Naive thymus-derived CD4-positive, alpha-beta T cell (primary cell): ENCODE results near the gene SCAF1. TPM values are rescaled to one million over a fixed set of nuclear protein-coding genes. Genes with fewer than 3 reads are reported as not detected.
"Not testable (repeated sequence)": the region's sequence is repeated elsewhere in the genome, so short reads cannot be mapped to it uniquely, and the experiment has no call there.

ENCODE experiments used
- ATAC-seq: fragments of 150-1000 bp; cut with Tn5 transposase; 2 replicates; pipeline ENCODE4 v1.10.0; 2021; ENCODE audit warnings: mild to moderate bottlenecking, moderate library complexity
- CTCF ChIA-PET: fragments of 350-600 bp; sonication (Branson Sonifier 250); formaldehyde crosslinking; loops from one replicate; lab custom pipeline; 2021; ENCODE audit warnings: antibody characterized with exemption; lab: Charles Lee
- POLR2A ChIA-PET: fragments of 350-600 bp; sonication (Branson Sonifier 250); formaldehyde crosslinking; loops from one replicate; lab custom pipeline; 2021; ENCODE audit warnings: antibody characterized with exemption, inconsistent platforms; lab: Charles Lee
- DNase-seq, 9 donors: peaks; one replicate each; pipeline versions ENCODE4 v3.0.0 to v3.0.0-alpha.2; 2020 to 2022; ENCODE audit warnings: mixed read lengths in 1 of 9
- H3K27ac ChIP-seq: one replicate; pipeline ENCODE4 v1.7.0; 2013; ENCODE audit warnings: mild to moderate bottlenecking, low read depth, low read length, moderate library complexity
- H3K27me3 ChIP-seq, 2 donors: one replicate each; pipeline ENCODE4 v1.7.0; 2013; ENCODE audit warnings: low read length in 2 of 2, mild to moderate bottlenecking in 2 of 2, moderate library complexity in 2 of 2; ENCODE audit not compliant: control insufficient read depth in 2 of 2, insufficient read depth in 2 of 2
- H3K36me3 ChIP-seq, 3 experiments: 1 replicate in 2 of 3; 2 replicates in 1 of 3; pipeline ENCODE4 v1.7.0; 2013; ENCODE audit warnings: low read length in 3 of 3, mild to moderate bottlenecking in 3 of 3, moderate library complexity in 1 of 3; ENCODE audit not compliant: insufficient read depth in 3 of 3, control insufficient read depth in 2 of 3
- H3K4me1 ChIP-seq, 2 donors: one replicate each; pipeline ENCODE4 v1.7.0; 2013; ENCODE audit warnings: low read length in 2 of 2, mild to moderate bottlenecking in 2 of 2, moderate library complexity in 1 of 2; ENCODE audit not compliant: control insufficient read depth in 2 of 2, insufficient read depth in 2 of 2
- H3K4me3 ChIP-seq: 2 replicates; pipeline ENCODE4 v1.7.0; 2013; ENCODE audit warnings: mild to moderate bottlenecking, low read length
- H3K9me3 ChIP-seq, 3 experiments: 1 replicate in 2 of 3; 2 replicates in 1 of 3; pipeline ENCODE4 v1.7.0; 2013; ENCODE audit warnings: low read length in 3 of 3; ENCODE audit not compliant: control insufficient read depth in 2 of 3
- H3K27ac Mint-ChIP-seq, 9 donors: one replicate each; pipeline ENCODE4 v1.8.0; 2020 to 2022; ENCODE audit warnings: mixed read lengths in 9 of 9, mild to moderate bottlenecking in 8 of 9, moderate library complexity in 5 of 9, inconsistent platforms in 2 of 9
- H3K27me3 Mint-ChIP-seq, 5 donors: one replicate each; pipeline ENCODE4 v1.8.0; 2021 to 2022; ENCODE audit warnings: mixed read lengths in 5 of 5, mild to moderate bottlenecking in 1 of 5
- H3K36me3 Mint-ChIP-seq, 5 donors: one replicate each; pipeline ENCODE4 v1.8.0; 2020 to 2022; ENCODE audit warnings: mixed read lengths in 5 of 5, mild to moderate bottlenecking in 3 of 5, inconsistent platforms in 1 of 5
- H3K4me1 Mint-ChIP-seq, 7 donors: one replicate each; pipeline ENCODE4 v1.8.0; 2020 to 2022; ENCODE audit warnings: mixed read lengths in 7 of 7, mild to moderate bottlenecking in 3 of 7, inconsistent platforms in 1 of 7
- H3K4me3 Mint-ChIP-seq, 10 donors: one replicate each; pipeline ENCODE4 v1.8.0; 2020 to 2022; ENCODE audit warnings: mild to moderate bottlenecking in 10 of 10, mixed read lengths in 10 of 10, moderate library complexity in 6 of 10, inconsistent platforms in 2 of 10
- H3K9me3 Mint-ChIP-seq, 11 donors: one replicate each; pipeline ENCODE4 v1.8.0; 2020 to 2022; ENCODE audit warnings: mixed read lengths in 11 of 11, mild to moderate bottlenecking in 4 of 11, inconsistent platforms in 1 of 11, moderate library complexity in 1 of 11
- intact Hi-C, 2 donors: fragments of 100-400 bp; cut with micrococcal nuclease; formaldehyde crosslinking; loops; one replicate each; pipeline ENCODE4 v1.15.1; 2023
- polyA plus RNA-seq, 2 donors: library from polyadenylated mRNA; unstranded; fragments of 300-500 nt; fragmentation: Illumina TruSeq; gene quantifications; one replicate each; pipeline ENCODE4 v1.2.3, GENCODE V29; 2021
- total RNA-seq, 6 experiments: library from RNA in 5 of 6; stranded (reverse) in 5 of 6; gene quantifications; 1 replicate in 5 of 6; 2 replicates in 1 of 6; pipeline ENCODE4 v1.2.3 and lab custom pipeline; 2021 to 2026

Gene SCAF1
- total and polyA plus RNA-seq, 7 experiments from 2014 or later: 1.4 to 74.9 (median 42.0) TPM

- Histone ChIP-seq H3K27ac (no peak overlapping the region), H3K9me3 (peaks cover 0 to 11% (median 0%) of the 10 kb centered on the region in 3 experiments), H3K4me3 (no peak overlapping the region), H3K36me3 (peaks cover 14 to 85% (median 21%) of the 10 kb centered on the region in 3 experiments), H3K4me1 (no peaks in the 10 kb centered on the region), H3K27me3 (no peaks in the 10 kb centered on the region)
- Mint-ChIP-seq H3K4me1 (peaks cover 3 to 25% (median 12%) of the 10 kb centered on the region in 7 donors), H3K27ac (peak overlapping the region in 4 of 9 donors; percentile 3 to 74 (median 61)), H3K27me3 (no peaks in the 10 kb centered on the region), H3K9me3 (peaks cover 0 to 1% (median 0%) of the 10 kb centered on the region in 11 donors), H3K36me3 (peaks cover 4 to 36% (median 27%) of the 10 kb centered on the region in 5 donors), H3K4me3 (no peak overlapping the region)
- DNase-seq (no peak), ATAC-seq (no peak)
- intact Hi-C loops: no loop called here
- ChIA-PET POLR2A (no interaction called here), CTCF (no interaction called here)
Observed at GRCh38 chr19:49613374-49613773, 28.6 kb upstream of the SCAF1 start.

- Mint-ChIP-seq H3K27ac (peak overlapping the region in 7 of 9 donors; percentile 3 to 81 (median 64)), H3K4me3 (peak overlapping the region in 1 of 10 donors; percentile 32), H3K36me3 (peaks cover 5 to 41% (median 31%) of the 10 kb centered on the region in 5 donors), H3K27me3 (no peaks in the 10 kb centered on the region), H3K9me3 (peaks cover 0 to 1% (median 0%) of the 10 kb centered on the region in 11 donors), H3K4me1 (peaks cover 3 to 23% (median 14%) of the 10 kb centered on the region in 7 donors)
- Histone ChIP-seq H3K27ac (no peak overlapping the region), H3K36me3 (peaks cover 14 to 85% (median 14%) of the 10 kb centered on the region in 3 experiments), H3K4me3 (no peak overlapping the region), H3K27me3 (no peaks in the 10 kb centered on the region), H3K4me1 (no peaks in the 10 kb centered on the region), H3K9me3 (peaks cover 0 to 11% (median 0%) of the 10 kb centered on the region in 3 experiments)
- ATAC-seq: peak; percentile 71
- ChIA-PET POLR2A (no interaction called here), CTCF (no interaction called here)
- no peak for DNase-seq
- intact Hi-C loops: no loop called here
Observed at GRCh38 chr19:49614096-49614833, 27.7 kb upstream of the SCAF1 start.

- H3K9me3 ChIP-seq: peaks cover 0 to 11% (median 0%) of the 10 kb centered on the region in 3 experiments
- Mint-ChIP-seq H3K4me1 (peaks cover 3 to 19% (median 12%) of the 10 kb centered on the region in 7 donors), H3K36me3 (peaks cover 5 to 41% (median 31%) of the 10 kb centered on the region in 5 donors), H3K4me3 (no peak overlapping the region), H3K27ac (peak overlapping the region in 2 of 9 donors; percentile 3 to 62), H3K27me3 (no peaks in the 10 kb centered on the region), H3K9me3 (peaks cover 0 to 1% (median 0%) of the 10 kb centered on the region in 11 donors)
- H3K27me3 ChIP-seq: no peaks in the 10 kb centered on the region
- no peak for ATAC-seq
- POLR2A ChIA-PET: interaction anchor here (0.8 to 1.0 kb wide), 2 partner anchors 23 to 32 kb away, joined by 3 to 5 read pairs; no protein-coding TSS in a partner anchor
- CTCF ChIA-PET: interaction anchor here (0.5 kb wide), 1 partner anchor 697 kb away, joined by 3 read pairs; no protein-coding TSS in a partner anchor
- no peak overlapping the region for H3K4me3 ChIP-seq
- H3K4me1 ChIP-seq: no peaks in the 10 kb centered on the region
- intact Hi-C loops: no loop called here
- DNase-seq: no peak
- peaks cover 14 to 86% (median 20%) of the 10 kb centered on the region in 3 experiments for H3K36me3 ChIP-seq
- H3K27ac ChIP-seq: no peak overlapping the region
Observed at GRCh38 chr19:49615861-49616260, 26.1 kb upstream of the SCAF1 start.

DNA sequence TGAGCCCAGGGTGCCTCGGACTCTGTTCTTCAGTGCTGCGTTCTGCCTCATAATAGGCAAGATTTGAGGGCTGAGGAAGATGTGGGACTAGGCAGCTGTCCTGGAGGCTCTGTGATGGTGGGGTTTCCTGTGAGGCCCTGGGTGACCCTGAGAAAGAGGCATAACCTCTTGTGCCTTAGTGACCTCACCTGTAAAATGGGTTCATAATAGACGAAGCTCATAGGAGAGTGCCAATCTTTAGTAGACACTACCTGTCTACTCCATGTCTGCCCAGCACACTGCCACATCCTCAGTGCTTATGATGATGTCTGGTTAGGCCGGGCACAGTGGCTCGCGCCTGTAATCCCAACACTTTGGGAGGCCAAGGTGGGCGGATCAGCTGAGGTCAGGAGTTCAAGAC is 25.5 kb upstream of the SCAF1 start:
- Mint-ChIP-seq H3K27ac (no peak overlapping the region), H3K4me1 (peaks cover 3 to 19% (median 12%) of the 10 kb centered on the region in 7 donors), H3K27me3 (no peaks in the 10 kb centered on the region), H3K4me3 (no peak overlapping the region), H3K9me3 (peaks cover 0 to 1% (median 0%) of the 10 kb centered on the region in 11 donors), H3K36me3 (peaks cover 5 to 41% (median 31%) of the 10 kb centered on the region in 5 donors)
- H3K4me1 ChIP-seq: no peaks in the 10 kb centered on the region
- DNase-seq (no peak), ATAC-seq (no peak)
- H3K36me3 ChIP-seq: peaks cover 14 to 86% (median 22%) of the 10 kb centered on the region in 3 experiments
- CTCF ChIA-PET: no interaction called here
- H3K4me3 ChIP-seq: no peak overlapping the region
- intact Hi-C loops: no loop called here
- no peaks in the 10 kb centered on the region for H3K27me3 ChIP-seq
- H3K9me3 ChIP-seq: peaks cover 0 to 11% (median 0%) of the 10 kb centered on the region in 3 experiments
- POLR2A ChIA-PET: interaction anchor here (1.0 to 1.7 kb wide), 2 partner anchors 22 to 24 kb away, joined by 5 to 8 read pairs; partner anchors contain the start of gene RRAS
- no peak overlapping the region for H3K27ac ChIP-seq

DNA sequence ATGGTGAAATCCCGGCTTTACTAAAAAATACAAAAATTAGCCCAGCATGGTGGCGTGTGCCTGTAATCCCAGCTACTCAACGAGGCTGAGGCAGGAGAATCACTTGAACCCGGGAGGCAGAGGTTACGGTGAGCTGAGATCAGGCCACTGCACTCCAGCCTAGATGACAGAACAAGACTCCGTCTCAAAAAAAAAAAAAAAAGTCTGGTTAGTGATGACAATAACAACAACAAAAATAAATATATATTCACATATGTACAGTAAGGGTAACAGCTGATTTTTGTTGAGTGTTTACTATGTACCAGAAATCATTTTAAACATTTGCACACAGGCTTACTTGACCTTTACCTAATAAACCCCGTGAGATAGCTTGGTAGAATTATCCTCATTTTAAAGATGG is 25.1 kb upstream of the SCAF1 start:
- H3K27me3 ChIP-seq: no peaks in the 10 kb centered on the region
- Mint-ChIP-seq H3K27ac (no peak overlapping the region), H3K4me3 (no peak overlapping the region), H3K4me1 (peaks cover 3 to 19% (median 12%) of the 10 kb centered on the region in 7 donors), H3K36me3 (peaks cover 5 to 42% (median 31%) of the 10 kb centered on the region in 5 donors), H3K9me3 (peaks cover 0 to 1% (median 0%) of the 10 kb centered on the region in 11 donors), H3K27me3 (no peaks in the 10 kb centered on the region)
- CTCF ChIA-PET: interaction anchor here (0.6 to 0.7 kb wide), 2 partner anchors 78 to 319 kb away, joined by 3 to 4 read pairs; no protein-coding TSS in a partner anchor
- H3K4me3 ChIP-seq: no peak overlapping the region
- no peak for DNase-seq
- no peak overlapping the region for H3K27ac ChIP-seq
- intact Hi-C loops: no loop called here
- H3K9me3 ChIP-seq: peaks cover 0 to 11% (median 0%) of the 10 kb centered on the region in 3 experiments
- POLR2A ChIA-PET: interaction anchor here (1.0 to 1.7 kb wide), 3 partner anchors 22 to 23 kb away, joined by 3 to 8 read pairs (median 5); partner anchors contain the start of gene RRAS
- H3K36me3 ChIP-seq: peaks cover 14 to 90% (median 26%) of the 10 kb centered on the region in 3 experiments
- ATAC-seq: no peak
- no peaks in the 10 kb centered on the region for H3K4me1 ChIP-seq

GRCh38 chr19:49617860-49618259 is 24.1 kb upstream of the SCAF1 start:
- H3K27me3 ChIP-seq, intact Hi-C loops, H3K4me3 ChIP-seq, H3K27ac ChIP-seq, H3K9me3 Mint-ChIP-seq, DNase-seq, H3K27me3 Mint-ChIP-seq, H3K4me3 Mint-ChIP-seq, H3K4me1 ChIP-seq, CTCF ChIA-PET, H3K27ac Mint-ChIP-seq, ATAC-seq: not testable (repeated sequence)
- POLR2A ChIA-PET: interaction anchor here (0.6 to 1.7 kb wide), 3 partner anchors 22 to 69 kb away, joined by 3 to 8 read pairs (median 3); partner anchors contain the start of gene RRAS
- H3K36me3 Mint-ChIP-seq: peaks cover 5 to 47% (median 31%) of the 10 kb centered on the region in 5 donors
- Histone ChIP-seq H3K36me3 (peaks cover 14 to 90% (median 26%) of the 10 kb centered on the region in 3 experiments), H3K9me3 (peaks cover 0 to 11% (median 0%) of the 10 kb centered on the region in 3 experiments)
- peaks cover 0 to 15% (median 11%) of the 10 kb centered on the region in 7 donors for H3K4me1 Mint-ChIP-seq
